GM12873 (cell line): Measurements from ENCODE around the gene SPDL1.

Source experiments
- CTCF ChIP-seq: IDR thresholded peaks from 2 replicates; pipeline ENCODE4 v1.5.1; 2012; ENCODE audit warnings: low read depth, mild to moderate bottlenecking, moderate library complexity, low read length, control low read depth; ENCODE audit not compliant: insufficient read depth; ENCODE audit errors: missing control alignments

Gene SPDL1

DNA sequence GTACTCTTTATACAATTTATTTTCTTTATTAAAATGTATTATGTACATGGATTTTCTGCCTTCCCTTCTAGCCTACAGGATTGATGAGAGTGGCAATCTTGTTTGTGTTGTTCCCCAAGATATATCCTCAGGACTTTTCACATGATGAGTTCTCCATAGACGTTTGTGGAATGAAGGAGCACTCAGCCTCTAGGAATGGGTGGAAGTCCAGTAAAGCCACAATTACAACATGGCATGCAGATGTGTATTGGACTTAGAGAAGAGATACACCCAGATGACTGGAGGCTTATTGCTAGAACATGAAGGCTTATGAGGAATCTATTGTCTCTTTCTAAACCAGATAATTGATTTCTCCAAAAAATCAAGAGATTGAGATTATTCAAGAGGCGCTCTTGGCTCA is 45.3 kb downstream of the SPDL1 start:
- TF ChIP-seq CTCF = no peak

DNA sequence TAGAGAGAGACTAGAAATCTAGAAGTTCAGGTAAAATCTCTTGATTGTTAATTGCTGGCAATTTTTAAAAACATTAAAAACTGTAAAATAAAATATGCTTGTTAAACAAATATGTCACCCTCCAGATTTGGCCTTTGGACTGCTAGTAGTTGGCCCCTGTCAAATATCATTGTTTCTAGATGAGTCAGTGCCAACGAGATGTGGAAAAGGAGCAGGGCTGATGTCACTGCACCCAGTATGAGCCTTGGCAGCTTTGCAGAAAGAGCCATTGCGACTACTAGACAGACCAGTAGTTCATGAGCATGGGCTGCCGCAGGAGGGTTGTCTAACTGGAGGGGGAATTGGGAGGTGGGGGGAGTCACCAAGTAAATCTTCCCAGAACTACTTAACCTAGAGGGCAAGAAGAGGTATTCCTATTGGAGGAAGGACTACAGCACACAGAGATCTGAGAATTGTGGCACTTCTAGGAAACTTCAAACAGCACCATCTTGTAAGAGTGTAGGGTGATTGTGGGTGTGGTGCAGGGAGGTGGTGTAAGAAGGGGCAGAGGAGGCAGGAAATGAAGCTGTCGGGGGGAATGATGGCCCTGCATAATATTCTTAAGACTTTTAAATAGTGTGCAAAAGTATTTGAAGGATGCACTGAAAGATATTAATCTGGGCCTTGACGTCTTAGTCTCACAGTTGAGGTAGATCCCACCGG is 46.4 kb downstream of the SPDL1 start:
- no peak for TF ChIP-seq CTCF

DNA sequence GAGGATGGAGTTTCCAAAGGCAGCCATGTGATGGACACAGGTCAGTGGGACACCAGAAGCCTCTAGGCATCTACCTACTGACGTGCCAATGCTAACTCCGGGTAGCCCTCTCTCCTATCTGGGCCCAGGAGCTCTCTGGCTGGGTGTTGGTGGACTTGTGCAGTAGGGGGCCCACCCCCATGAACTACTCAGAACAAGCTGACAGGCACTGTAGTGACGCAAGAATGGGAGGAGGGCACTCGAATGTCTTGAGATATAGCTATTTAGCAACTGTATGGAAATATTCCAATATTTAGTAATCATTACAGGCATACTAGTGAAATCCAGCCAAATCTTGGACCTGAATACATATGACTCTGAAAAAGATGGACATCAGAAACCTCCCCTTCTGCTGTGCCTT is 47.8 kb downstream of the SPDL1 start:
- no peak for TF ChIP-seq CTCF

DNA sequence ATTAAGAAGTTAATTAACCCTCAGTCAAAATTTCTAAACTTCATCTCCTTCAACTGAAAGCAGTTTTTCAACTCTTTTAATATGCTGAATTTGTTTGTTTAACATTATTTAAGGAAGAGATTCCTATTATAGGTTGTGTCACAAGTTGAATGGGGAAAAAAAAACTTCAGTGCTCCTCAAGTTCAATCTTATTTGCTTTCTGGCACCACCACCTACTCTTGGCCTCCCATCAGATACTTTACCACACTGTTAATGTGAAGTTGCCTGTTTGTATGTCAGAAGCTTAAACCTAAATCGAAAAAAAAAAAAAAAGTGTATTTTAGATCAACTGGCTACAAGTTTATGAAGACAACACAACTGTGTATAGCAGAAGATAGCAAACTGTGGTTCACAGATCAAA is 49.4 kb downstream of the SPDL1 start:
- TF ChIP-seq CTCF = no peak

GRCh38 chr5:169634606-169635005 is 51.0 kb downstream of the SPDL1 start:
- no peak for TF ChIP-seq CTCF

- TF ChIP-seq CTCF = no peak
Measured at GRCh38 chr5:169635936-169636335, 52.4 kb downstream of the SPDL1 start.

DNA sequence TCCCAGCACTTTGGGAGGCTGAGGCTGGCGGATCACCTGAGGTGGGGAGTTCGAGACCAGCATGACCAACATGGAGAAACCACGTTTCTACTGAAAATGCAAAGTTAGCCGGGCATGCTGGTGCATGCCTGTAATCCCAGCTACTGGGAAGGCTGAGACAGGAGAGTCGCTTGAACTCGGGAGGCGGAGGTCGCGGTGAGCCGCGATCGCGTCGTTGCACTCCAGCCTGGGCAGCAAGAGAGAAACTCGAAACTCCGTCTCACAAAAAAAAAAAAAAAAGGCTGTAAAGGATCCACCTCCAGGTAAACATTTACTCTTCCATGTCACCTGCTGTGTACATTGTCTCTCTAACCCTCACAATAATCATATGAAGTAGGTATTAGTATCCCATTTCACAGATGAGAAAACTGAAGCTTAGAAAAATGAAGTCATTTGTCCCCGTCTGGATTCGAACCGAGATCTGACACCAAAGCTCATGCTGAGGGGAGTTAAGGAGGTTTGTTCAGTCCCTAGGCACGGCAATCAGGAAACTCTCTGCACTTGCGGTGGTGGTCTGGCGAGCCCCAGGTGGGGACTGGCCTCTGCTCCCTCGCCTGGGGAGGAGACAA is 53.0 kb downstream of the SPDL1 start:
- no peak for TF ChIP-seq CTCF
